HEK293 (cell line): ENCODE data around the gene RGS8.

Source experiments
- CTCF ChIA-PET: fragments of 350-600 bp; formaldehyde crosslinking; extraction: SDS; loops from one replicate; lab custom pipeline; 2021; ENCODE audit warnings: antibody characterized with exemption; lab: Yijun Ruan, JAX
- POLR2A ChIA-PET: fragments of 300-600 bp; formaldehyde crosslinking; extraction: SDS; loops from one replicate; lab custom pipeline; 2020; ENCODE audit warnings: antibody characterized with exemption, inconsistent platforms; lab: Yijun Ruan, JAX
- H3K27ac ChIP-seq: fragments of 200-500 bp; sonication (Bioruptor generic); 2 replicates; pipeline ENCODE4 v1.5.1; 2014; ENCODE audit warnings: low read depth, low read length, control low read depth, inconsistent platforms; ENCODE audit errors: extremely low read depth
- H3K36me3 ChIP-seq, 2 experiments: fragments of 200-500 bp in 1 of 2; sonication (Bioruptor generic) in 1 of 2; 1 replicate in 1 of 2; 2 replicates in 1 of 2; pipeline ENCODE4 v1.5.1; 2014 to 2017; ENCODE audit warnings: inconsistent platforms in 2 of 2, low read length in 2 of 2; ENCODE audit not compliant: control insufficient read depth in 2 of 2, insufficient read depth in 1 of 2
- H3K4me1 ChIP-seq: fragments of 200-500 bp; sonication (Bioruptor generic); 2 replicates; pipeline ENCODE4 v1.5.1; 2014; ENCODE audit warnings: mild to moderate bottlenecking, low read length, inconsistent platforms; ENCODE audit not compliant: control insufficient read depth, insufficient read depth
- H3K4me3 ChIP-seq: 2 replicates; pipeline ENCODE4 v1.5.1; 2011; ENCODE audit warnings: low read depth, mild to moderate bottlenecking, control low read depth, low read length, moderate library complexity
- H3K9me3 ChIP-seq: fragments of 200-500 bp; sonication (Bioruptor generic); 2 replicates; pipeline ENCODE4 v1.5.1; 2014; ENCODE audit warnings: low read depth, low read length, inconsistent platforms; ENCODE audit not compliant: control insufficient read depth, insufficient read depth
- GLIS1 ChIP-seq: fragments of 450-650 bp; formaldehyde crosslinking; IDR thresholded peaks from 2 replicates; pipeline ENCODE4 v1.5.1; 2016; ENCODE audit warnings: missing biosample characterization, missing genetic modification characterization
- PBX3 ChIP-seq: sonication (generic); formaldehyde crosslinking; IDR thresholded peaks from 2 replicates; pipeline ENCODE4 v1.8.1; 2022; ENCODE audit warnings: mild to moderate bottlenecking, moderate library complexity, missing genetic modification reagents
- SCRT1 ChIP-seq: fragments of 450-650 bp; formaldehyde crosslinking; IDR thresholded peaks from 2 replicates; pipeline ENCODE4 v1.5.1; 2016; ENCODE audit warnings: missing biosample characterization, missing genetic modification characterization, borderline replicate concordance
- SETDB1 ChIP-seq: IDR thresholded peaks from one replicate; pipeline ENCODE4 v1.6.1; 2017; ENCODE audit warnings: mild to moderate bottlenecking, low read length, moderate library complexity, mixed read lengths; ENCODE audit not compliant: insufficient read length
- YY2 ChIP-seq: fragments of 450-650 bp; formaldehyde crosslinking; IDR thresholded peaks from 2 replicates; pipeline ENCODE4 v1.5.1; 2016; ENCODE audit warnings: missing biosample characterization, missing genetic modification characterization
- ZBTB20 ChIP-seq: fragments of 450-650 bp; formaldehyde crosslinking; IDR thresholded peaks from 2 replicates; pipeline ENCODE4 v1.5.1; 2016; ENCODE audit warnings: missing biosample characterization, missing genetic modification characterization
- ZBTB6 ChIP-seq: fragments of 450-650 bp; formaldehyde crosslinking; IDR thresholded peaks from 2 replicates; pipeline ENCODE4 v1.5.1; 2017; ENCODE audit warnings: missing biosample characterization, missing genetic modification characterization
- ZFHX2 ChIP-seq: fragments of 450-650 bp; formaldehyde crosslinking; conservative IDR thresholded peaks from 2 replicates; pipeline ENCODE4 v1.5.1; 2016; ENCODE audit warnings: missing biosample characterization, missing genetic modification characterization
- ZIC2 ChIP-seq: fragments of 450-650 bp; formaldehyde crosslinking; IDR thresholded peaks from 2 replicates; pipeline ENCODE4 v1.5.1; 2016; ENCODE audit warnings: missing biosample characterization, missing genetic modification characterization
- ZNF157 ChIP-seq: fragments of 450-650 bp; formaldehyde crosslinking; IDR thresholded peaks from 2 replicates; pipeline ENCODE4 v1.5.1; 2016; ENCODE audit warnings: missing biosample characterization, missing genetic modification characterization
- ZNF184 ChIP-seq: fragments of 450-650 bp; IDR thresholded peaks from 2 replicates; pipeline ENCODE4 v1.5.1; 2018; ENCODE audit warnings: missing biosample characterization, mild to moderate bottlenecking, missing genetic modification characterization
- ZNF202 ChIP-seq: fragments of 450-650 bp; formaldehyde crosslinking; IDR thresholded peaks from 2 replicates; pipeline ENCODE4 v1.5.1; 2016; ENCODE audit warnings: missing biosample characterization, missing genetic modification characterization, borderline replicate concordance
- ZNF341 ChIP-seq: fragments of 450-650 bp; formaldehyde crosslinking; IDR thresholded peaks from 2 replicates; pipeline ENCODE4; 2016; ENCODE audit warnings: low read depth, missing biosample characterization, missing genetic modification characterization
- ZNF366 ChIP-seq: fragments of 450-650 bp; formaldehyde crosslinking; conservative IDR thresholded peaks from 2 replicates; pipeline ENCODE4 v1.5.1; 2016; ENCODE audit warnings: missing biosample characterization, missing genetic modification characterization
- ZNF398 ChIP-seq: fragments of 450-650 bp; formaldehyde crosslinking; IDR thresholded peaks from 2 replicates; pipeline ENCODE4 v1.5.1; 2017; ENCODE audit warnings: missing biosample characterization, missing genetic modification characterization
- ZNF555 ChIP-seq: fragments of 450-650 bp; formaldehyde crosslinking; conservative IDR thresholded peaks from 2 replicates; pipeline ENCODE4 v1.5.1; 2017; ENCODE audit warnings: missing biosample characterization, mild to moderate bottlenecking, missing genetic modification characterization, inconsistent platforms
- ZNF701 ChIP-seq: fragments of 450-650 bp; formaldehyde crosslinking; IDR thresholded peaks from 2 replicates; pipeline ENCODE4 v1.5.1; 2016; ENCODE audit warnings: missing biosample characterization, missing genetic modification characterization
- ZNF76 ChIP-seq: fragments of 450-650 bp; formaldehyde crosslinking; IDR thresholded peaks from 2 replicates; pipeline ENCODE4; 2016; ENCODE audit warnings: low read depth, missing biosample characterization, missing genetic modification characterization, borderline replicate concordance
- TF ChIP-seq, protein P1 (sequence below): fragments of 450-650 bp; formaldehyde crosslinking; IDR thresholded peaks from 2 replicates; pipeline ENCODE4 v1.5.1; 2016; ENCODE audit warnings: missing biosample characterization, missing genetic modification characterization
- TF ChIP-seq, protein P2 (sequence below): fragments of 450-650 bp; formaldehyde crosslinking; optimal IDR thresholded peaks from 2 replicates; pipeline ENCODE3; 2016; ENCODE audit warnings: missing biosample characterization, mild to moderate bottlenecking, missing genetic modification characterization
- TF ChIP-seq, protein P3 (sequence below): fragments of 450-650 bp; IDR thresholded peaks from 2 replicates; pipeline ENCODE4 v1.5.1; 2018; ENCODE audit warnings: missing biosample characterization, mild to moderate bottlenecking, missing genetic modification characterization

RGS8 gene

GRCh38 chr1:182671750-182672486, 12.5 kb downstream of the RGS8 start:
- H3K27ac ChIP-seq, result no peak overlapping the region
- TF ChIP-seq ZNF398 (no peak), ZNF157 (no peak), ZBTB6 (tag by site-specific recombination) (no peak), ZNF76 (tag by site-specific recombination) (no peak), GLIS1 (tag by site-specific recombination) (peak; percentile 52), ZNF202 (no peak), ZBTB20 (tag by site-specific recombination) (no peak), YY2 (tag by site-specific recombination) (no peak), SCRT1 (tag by site-specific recombination) (no peak), SETDB1 (no peak), ZNF366 (tag by site-specific recombination) (no peak), ZNF184 (no peak), ZFHX2 (tag by site-specific recombination) (0 out of 2 replicates have a peak, but pooled peaks have one; percentile 16), ZNF701 (tag by site-specific recombination) (no peak), ZIC2 (tag by site-specific recombination) (peak; percentile 81), PBX3 (no peak), ZNF341 (tag by site-specific recombination) (peak; percentile 54), ZNF555 (no peak)
- TF ChIP-seq, protein P1, sequence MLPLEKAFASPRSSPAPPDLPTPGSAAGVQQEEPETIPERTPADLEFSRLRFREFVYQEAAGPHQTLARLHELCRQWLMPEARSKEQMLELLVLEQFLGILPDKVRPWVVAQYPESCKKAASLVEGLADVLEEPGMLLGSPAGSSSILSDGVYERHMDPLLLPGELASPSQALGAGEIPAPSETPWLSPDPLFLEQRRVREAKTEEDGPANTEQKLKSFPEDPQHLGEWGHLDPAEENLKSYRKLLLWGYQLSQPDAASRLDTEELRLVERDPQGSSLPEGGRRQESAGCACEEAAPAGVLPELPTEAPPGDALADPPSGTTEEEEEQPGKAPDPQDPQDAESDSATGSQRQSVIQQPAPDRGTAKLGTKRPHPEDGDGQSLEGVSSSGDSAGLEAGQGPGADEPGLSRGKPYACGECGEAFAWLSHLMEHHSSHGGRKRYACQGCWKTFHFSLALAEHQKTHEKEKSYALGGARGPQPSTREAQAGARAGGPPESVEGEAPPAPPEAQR, result no peak
- TF ChIP-seq, protein P2, sequence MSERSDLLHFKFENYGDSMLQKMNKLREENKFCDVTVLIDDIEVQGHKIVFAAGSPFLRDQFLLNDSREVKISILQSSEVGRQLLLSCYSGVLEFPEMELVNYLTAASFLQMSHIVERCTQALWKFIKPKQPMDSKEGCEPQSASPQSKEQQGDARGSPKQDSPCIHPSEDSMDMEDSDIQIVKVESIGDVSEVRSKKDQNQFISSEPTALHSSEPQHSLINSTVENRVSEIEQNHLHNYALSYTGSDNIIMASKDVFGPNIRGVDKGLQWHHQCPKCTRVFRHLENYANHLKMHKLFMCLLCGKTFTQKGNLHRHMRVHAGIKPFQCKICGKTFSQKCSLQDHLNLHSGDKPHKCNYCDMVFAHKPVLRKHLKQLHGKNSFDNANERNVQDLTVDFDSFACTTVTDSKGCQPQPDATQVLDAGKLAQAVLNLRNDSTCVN (tag by site-specific recombination), result no peak
- TF ChIP-seq, protein P3, sequence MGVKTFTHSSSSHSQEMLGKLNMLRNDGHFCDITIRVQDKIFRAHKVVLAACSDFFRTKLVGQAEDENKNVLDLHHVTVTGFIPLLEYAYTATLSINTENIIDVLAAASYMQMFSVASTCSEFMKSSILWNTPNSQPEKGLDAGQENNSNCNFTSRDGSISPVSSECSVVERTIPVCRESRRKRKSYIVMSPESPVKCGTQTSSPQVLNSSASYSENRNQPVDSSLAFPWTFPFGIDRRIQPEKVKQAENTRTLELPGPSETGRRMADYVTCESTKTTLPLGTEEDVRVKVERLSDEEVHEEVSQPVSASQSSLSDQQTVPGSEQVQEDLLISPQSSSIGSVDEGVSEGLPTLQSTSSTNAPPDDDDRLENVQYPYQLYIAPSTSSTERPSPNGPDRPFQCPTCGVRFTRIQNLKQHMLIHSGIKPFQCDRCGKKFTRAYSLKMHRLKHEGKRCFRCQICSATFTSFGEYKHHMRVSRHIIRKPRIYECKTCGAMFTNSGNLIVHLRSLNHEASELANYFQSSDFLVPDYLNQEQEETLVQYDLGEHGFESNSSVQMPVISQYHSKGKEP (tag by site-specific recombination), result no peak
- TF ChIP-seq, all 188 proteins: peak for 4
- CTCF ChIA-PET, result interaction anchor here (0.9 to 2.7 kb wide), 3 partner anchors 11 to 115 kb away, joined by 3 to 13 read pairs (median 4); no protein-coding TSS in a partner anchor
- POLR2A ChIA-PET, result no interaction called here
- Histone ChIP-seq H3K4me1 (no peaks in the 10 kb centered on the region), H3K4me3 (no peak overlapping the region), H3K9me3 (no peaks in the 10 kb centered on the region), H3K36me3 (no peaks in the 10 kb centered on the region)
